ENCODE data around the gene SIRPA. TPM values are rescaled to one million over a fixed set of nuclear protein-coding genes. Genes with fewer than 3 reads are reported as not detected.

SIRPA gene
- total RNA-seq, 4 donors from 2014 or later: 11.5 to 34.6 (median 20.2) TPM

- no peak for DNase-seq
- intact Hi-C loops (cut with DNase I; ENCODE audit: low total_unique reads): no loop called here
- no peaks in the 10 kb centered on the region for H3K4me1 ChIP-seq
- H3K27ac ChIP-seq: no peak overlapping the region
- H3K27me3 ChIP-seq: no peaks in the 10 kb centered on the region
- TF ChIP-seq POLR2A (IDR thresholded peaks at IDR 0.05): no peak
- no peak for TF ChIP-seq CTCF (IDR thresholded peaks at IDR 0.05)
- no peaks in the 10 kb centered on the region for H3K9me3 ChIP-seq
- H3K36me3 ChIP-seq: no peaks in the 10 kb centered on the region
- no peak overlapping the region for H3K4me3 ChIP-seq
Observed at GRCh38 chr20:1861347-1861976, 33.7 kb upstream of the SIRPA start.

DNA sequence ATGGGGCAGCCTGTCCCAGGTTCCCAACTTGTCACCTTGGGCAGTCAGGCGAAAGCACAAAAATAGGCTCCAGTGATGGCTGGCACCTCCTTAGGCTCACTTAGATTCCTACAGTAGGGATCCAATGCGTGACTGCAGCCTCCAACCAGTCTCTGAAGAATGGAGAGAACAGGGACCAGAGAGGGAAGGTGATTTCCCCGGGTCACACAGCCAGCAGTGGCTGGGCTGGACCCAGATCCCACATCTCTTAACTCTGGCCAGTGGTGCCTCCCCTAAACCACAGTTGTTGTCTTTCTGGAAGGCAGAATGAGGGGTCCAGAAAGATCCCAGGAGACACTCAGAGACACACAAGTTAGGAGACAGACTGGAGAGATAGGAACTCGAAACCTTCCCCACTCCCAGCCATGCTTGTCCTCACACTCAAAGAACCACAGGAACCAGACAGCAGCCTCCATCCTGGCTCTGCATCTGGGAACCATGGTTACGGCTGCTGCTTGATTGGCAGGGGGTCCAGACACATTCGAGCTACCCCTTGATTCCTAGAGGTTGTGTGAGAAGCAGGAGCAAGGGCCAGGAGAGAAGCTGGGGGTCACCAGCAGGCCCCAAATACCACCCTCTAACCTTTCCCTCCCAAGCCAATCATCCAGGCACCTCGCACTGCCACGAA, 33.1 kb upstream of the SIRPA start:
- intact Hi-C loops (cut with DNase I; ENCODE audit: low total_unique reads): no loop called here
- DNase-seq: no peak
- Histone ChIP-seq H3K9me3 (no peaks in the 10 kb centered on the region), H3K4me3 (no peak overlapping the region), H3K27ac (no peak overlapping the region), H3K36me3 (no peaks in the 10 kb centered on the region), H3K4me1 (no peaks in the 10 kb centered on the region), H3K27me3 (no peaks in the 10 kb centered on the region)
- no peak for TF ChIP-seq POLR2A (IDR thresholded peaks at IDR 0.05)
- TF ChIP-seq CTCF (IDR thresholded peaks at IDR 0.05): no peak

DNA sequence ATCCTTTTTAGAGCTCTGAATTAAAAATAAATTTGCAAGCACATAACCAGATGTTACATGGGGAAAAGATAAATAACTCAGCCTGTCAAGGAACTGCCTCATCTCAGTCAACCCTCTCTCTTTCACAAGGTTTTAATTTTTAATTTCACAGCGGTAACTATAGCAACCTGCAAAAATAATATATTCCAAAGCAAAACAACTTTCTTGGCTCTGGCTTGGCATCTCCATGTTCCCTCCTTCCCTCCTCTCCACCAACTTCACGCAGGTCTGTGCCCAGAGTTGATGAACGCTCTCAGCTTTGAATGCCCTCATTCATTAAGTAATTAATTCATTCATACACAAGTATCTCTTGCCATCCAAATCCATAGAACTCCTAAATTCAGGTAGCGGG, 32.5 kb upstream of the SIRPA start:
- Histone ChIP-seq H3K4me1 (no peaks in the 10 kb centered on the region), H3K27me3 (no peaks in the 10 kb centered on the region), H3K36me3 (no peaks in the 10 kb centered on the region), H3K4me3 (no peak overlapping the region), H3K27ac (no peak overlapping the region), H3K9me3 (no peaks in the 10 kb centered on the region)
- no peak for DNase-seq
- intact Hi-C loops (cut with DNase I; ENCODE audit: low total_unique reads): no loop called here
- TF ChIP-seq POLR2A (IDR thresholded peaks at IDR 0.05) (no peak), CTCF (IDR thresholded peaks at IDR 0.05) (no peak)

DNA sequence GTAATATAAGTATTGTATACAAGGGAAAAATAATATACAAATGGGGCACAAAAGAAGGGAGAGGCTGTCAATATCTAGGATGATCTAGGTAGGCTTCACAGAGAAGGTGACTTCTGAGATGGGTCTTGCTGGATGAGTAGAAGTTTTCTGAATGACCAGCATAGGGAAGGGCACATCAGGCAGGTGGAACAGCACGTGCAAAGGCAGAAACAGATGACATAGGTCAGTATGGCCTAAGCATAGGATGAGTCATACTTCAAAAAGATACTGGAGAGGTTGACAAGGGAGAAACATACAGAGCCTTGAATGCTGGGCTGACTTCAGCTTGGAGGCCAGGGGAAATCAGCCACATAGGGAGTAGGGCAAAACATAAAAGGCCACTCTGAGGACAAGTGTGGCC, 31.9 kb upstream of the SIRPA start:
- H3K36me3 ChIP-seq: no peaks in the 10 kb centered on the region
- no peaks in the 10 kb centered on the region for H3K9me3 ChIP-seq
- no peak for DNase-seq
- no peaks in the 10 kb centered on the region for H3K4me1 ChIP-seq
- TF ChIP-seq POLR2A (IDR thresholded peaks at IDR 0.05) (no peak), CTCF (IDR thresholded peaks at IDR 0.05) (no peak)
- intact Hi-C loops (cut with DNase I; ENCODE audit: low total_unique reads): no loop called here
- no peaks in the 10 kb centered on the region for H3K27me3 ChIP-seq
- no peak overlapping the region for H3K4me3 ChIP-seq
- no peak overlapping the region for H3K27ac ChIP-seq

GRCh38 chr20:1866834-1867233, 28.4 kb upstream of the SIRPA start:
- H3K27ac ChIP-seq: no peak overlapping the region
- no peaks in the 10 kb centered on the region for H3K4me1 ChIP-seq
- no peak overlapping the region for H3K4me3 ChIP-seq
- no peaks in the 10 kb centered on the region for H3K27me3 ChIP-seq
- TF ChIP-seq CTCF (IDR thresholded peaks at IDR 0.05) (no peak), POLR2A (IDR thresholded peaks at IDR 0.05) (no peak)
- intact Hi-C loops (cut with DNase I; ENCODE audit: low total_unique reads): no loop called here
- no peak for DNase-seq
- no peaks in the 10 kb centered on the region for H3K9me3 ChIP-seq
- no peaks in the 10 kb centered on the region for H3K36me3 ChIP-seq
